Left colon (tissue), 2 donors: Measurements from ENCODE around the gene DZANK1. TPM values are rescaled to one million over a fixed set of nuclear protein-coding genes. Genes with fewer than 3 reads are reported as not detected.
"Not testable (repeated sequence)": the region's sequence is repeated elsewhere in the genome, so short reads cannot be mapped to it uniquely, and the experiment has no call there.

Experiments used
- ATAC-seq: fragments of 200-7000 bp; cut with Tn5 transposase; one replicate; pipeline ENCODE4 v1.9.1; 2020; ENCODE audit warnings: mild to moderate bottlenecking, moderate library complexity
- DNase-seq, 2 donors: peaks; one replicate each; pipeline ENCODE4 v3.0.0-alpha.2; 2020
- intact Hi-C, 2 donors: fragments of 100-400 bp; cut with DNase I in 1 of 2; cut with micrococcal nuclease in 1 of 2; formaldehyde crosslinking; loops; one replicate each; pipeline versions ENCODE4 v1.11.2 to v1.14.0; 2022; cut with DNase I, micrococcal nuclease
- long read RNA-seq: library from polyadenylated mRNA; unstranded; transcript quantifications from one replicate; pipeline ENCODE4 v2.0.0, GENCODE V29; 2021
- total RNA-seq, 2 donors: library from RNA; stranded (reverse); fragmentation: NEBNext Ultra II Directional; extraction: Animal tissue kit (Norgen Biotek cat#: 25700); gene quantifications; one replicate each; pipeline ENCODE4 v1.2.1, GENCODE V29; 2021
- donor health status: DM: no; HTN: no; CAD: no.
- donor health status: DM: yes; HTN: yes; CAD: no.

The DZANK1 gene
- total RNA-seq, result 1 to 10 TPM; 1.6 to 1.8 TPM
- long read RNA-seq, partial matches to known transcripts, result 0 of 1 reads
- long read RNA-seq, other reads (novel, unspliced or antisense), result 1 of 1 reads

GRCh38 chr20:18466894-18467730 lies at the start of gene DZANK1, which contains the start of gene POLR3F:
DZANK1 (minus strand) TSS chr20:18467030; CDS start chr20:18465358, 1,672 bp downstream.
POLR3F (plus strand) TSS chr20:18467390; CDS start chr20:18467507, 117 bp downstream.
- ATAC-seq (peak; percentile 100), DNase-seq (peak; percentile 95 to 97)
- intact Hi-C loops, result no loop called here

- no peak for ATAC-seq
- DNase-seq, result no peak
- intact Hi-C loops, result no loop called here
Measured at GRCh38 chr20:18515973-18516372, 49.1 kb upstream of the DZANK1 start.

DNA sequence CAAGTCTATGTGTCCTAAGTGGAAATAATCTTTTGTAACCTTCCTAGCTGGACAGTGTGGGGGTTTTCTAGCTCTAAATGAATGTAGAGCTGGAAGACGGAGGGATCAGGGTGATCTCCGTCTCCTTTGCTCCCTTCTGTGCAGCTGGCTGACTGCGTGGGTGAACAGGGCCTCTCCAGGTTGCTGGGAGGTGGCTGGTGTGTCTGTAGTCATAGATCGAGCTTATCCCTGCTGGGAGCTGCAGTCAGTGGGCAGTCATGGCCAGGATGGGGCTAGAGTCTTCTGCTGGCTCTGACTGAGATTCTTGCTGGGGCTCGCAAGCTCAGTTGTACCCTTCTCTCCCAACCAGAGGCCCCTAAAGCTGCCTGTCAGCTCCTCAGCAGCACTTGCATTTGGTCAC lies 47.3 kb upstream of the DZANK1 start:
- DNase-seq, result no peak
- ATAC-seq, result no peak
- intact Hi-C loops, result no loop called here

- DNase-seq, result no peak
- intact Hi-C loops, result no loop called here
- no peak for ATAC-seq
Measured at GRCh38 chr20:18513208-18513607, 46.4 kb upstream of the DZANK1 start.

- intact Hi-C loops, result no loop called here
- DNase-seq (no peak), ATAC-seq (no peak)
Measured at GRCh38 chr20:18511571-18511970, 44.7 kb upstream of the DZANK1 start.

DNA sequence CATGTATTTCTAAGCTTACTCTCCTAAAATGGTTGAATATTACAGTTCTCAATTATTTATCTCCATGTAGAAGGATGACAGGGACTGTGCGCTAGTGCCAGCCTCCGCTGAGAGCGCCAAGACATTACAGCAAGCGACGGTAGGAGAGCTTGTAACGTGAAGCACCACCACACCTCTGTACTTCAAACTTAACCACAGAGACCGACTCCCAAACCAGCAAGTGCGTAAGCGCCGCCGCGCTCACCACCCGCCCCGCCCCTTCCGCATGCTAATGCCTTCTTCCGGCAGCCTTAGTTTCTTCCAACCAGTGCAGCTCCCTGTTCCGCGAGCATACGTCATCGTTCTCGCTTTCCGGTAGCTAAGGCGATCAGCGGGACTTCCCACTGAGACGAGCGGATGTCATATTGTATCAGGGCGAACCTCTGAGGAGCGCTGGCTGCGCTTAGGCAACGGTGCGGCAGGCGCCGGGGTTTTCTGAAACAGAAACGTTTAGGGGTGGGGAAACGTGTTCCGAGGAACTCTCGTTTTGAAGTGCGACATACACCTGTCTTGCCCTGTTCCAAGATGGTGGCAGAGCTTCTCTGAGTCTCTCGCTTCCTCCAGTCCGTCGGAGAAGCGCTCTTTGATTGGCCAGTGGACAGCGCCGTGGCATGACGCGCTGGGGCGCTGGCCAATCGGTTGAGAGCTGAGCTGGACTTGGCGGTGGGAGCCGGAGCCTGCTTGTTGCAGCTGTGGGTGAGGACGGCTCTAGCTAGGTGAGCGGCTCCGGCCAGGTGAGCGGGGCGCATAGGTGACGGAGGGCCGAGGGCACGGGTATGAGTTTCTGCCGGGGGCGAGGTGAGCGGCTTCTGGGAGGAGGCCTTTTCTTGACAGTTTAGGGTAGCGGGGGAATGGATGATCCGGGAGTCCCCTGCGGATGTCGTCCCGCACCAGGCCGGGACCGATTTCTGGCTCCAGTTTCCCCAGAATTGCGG lies 40.7 kb upstream of the DZANK1 start, which contains the start of gene SEC23B:
Gene SEC23B, plus strand, starts transcription at position 723 of the 974 bp plus-strand sequence. CDS start 2,896 bp downstream, outside the sequence.
- DNase-seq, result peak; percentile 98 to 99
- intact Hi-C loops, result no loop called here
- ATAC-seq, result peak; percentile 96

DNA sequence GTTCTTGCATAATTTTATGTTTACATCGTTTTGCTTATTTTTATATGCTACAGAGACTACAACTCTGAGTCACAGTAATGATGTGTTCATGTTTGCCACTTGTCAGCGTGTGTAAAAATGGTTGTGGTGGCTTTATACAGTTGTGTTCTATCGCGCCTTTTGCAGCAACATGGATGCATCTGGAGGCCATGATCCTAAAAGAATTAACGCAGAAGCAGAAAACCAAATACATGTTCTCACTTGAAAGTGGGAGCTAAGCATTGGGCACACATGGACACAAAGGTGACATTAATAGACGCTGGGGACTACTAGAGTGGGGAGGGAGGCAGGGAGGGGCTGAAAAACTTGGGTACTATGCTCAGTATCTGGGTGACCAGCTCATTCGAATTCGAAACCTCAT lies 39.9 kb upstream of the DZANK1 start:
- DNase-seq (no peak), ATAC-seq (no peak)
- intact Hi-C loops, result no loop called here

- ATAC-seq, result no peak
- intact Hi-C loops, result no loop called here
- DNase-seq, result peak; percentile 21 to 31
Measured at GRCh38 chr20:18504479-18505060, 37.7 kb upstream of the DZANK1 start.

DNA sequence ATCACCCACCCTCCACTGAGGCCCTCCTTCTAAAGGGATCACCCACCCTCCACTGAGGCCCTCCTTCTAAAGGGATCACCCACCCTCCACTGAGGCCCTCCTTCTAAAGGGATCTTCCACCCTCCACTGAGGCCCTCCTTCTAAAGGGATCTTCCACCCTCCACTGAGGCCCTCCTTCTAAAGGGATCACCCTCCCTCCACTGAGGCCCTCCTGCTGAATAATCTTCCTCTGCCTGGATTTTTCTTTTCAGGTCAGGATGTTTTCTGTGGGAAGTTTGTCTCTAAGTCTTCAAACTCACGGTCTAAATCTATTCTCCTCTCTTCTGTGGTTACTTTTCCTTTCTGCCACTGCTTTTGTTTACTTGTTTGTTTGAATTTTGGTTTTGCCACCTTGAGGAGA lies 34.8 kb upstream of the DZANK1 start:
- intact Hi-C loops, DNase-seq, ATAC-seq: not testable (repeated sequence)

DNA sequence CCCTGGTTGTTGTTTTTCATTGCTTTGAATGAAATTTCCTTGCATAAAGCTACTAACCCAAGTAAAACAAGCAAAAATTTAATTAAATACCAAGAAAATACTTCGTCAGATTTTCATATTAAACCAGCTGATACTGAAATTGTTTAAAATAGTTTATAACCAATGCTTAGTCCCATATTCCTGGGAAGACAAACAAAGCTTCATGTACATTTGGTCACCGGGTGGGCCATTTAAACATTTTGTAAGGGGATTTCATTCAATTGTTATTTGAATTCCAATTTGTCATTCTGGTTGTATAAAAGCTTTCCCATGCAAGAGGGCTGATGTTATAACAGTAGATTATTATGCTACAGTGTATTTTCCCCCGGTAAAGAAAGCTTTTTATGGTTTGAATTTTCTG lies 30.8 kb upstream of the DZANK1 start:
- DNase-seq, result no peak
- intact Hi-C loops, result no loop called here

DNA sequence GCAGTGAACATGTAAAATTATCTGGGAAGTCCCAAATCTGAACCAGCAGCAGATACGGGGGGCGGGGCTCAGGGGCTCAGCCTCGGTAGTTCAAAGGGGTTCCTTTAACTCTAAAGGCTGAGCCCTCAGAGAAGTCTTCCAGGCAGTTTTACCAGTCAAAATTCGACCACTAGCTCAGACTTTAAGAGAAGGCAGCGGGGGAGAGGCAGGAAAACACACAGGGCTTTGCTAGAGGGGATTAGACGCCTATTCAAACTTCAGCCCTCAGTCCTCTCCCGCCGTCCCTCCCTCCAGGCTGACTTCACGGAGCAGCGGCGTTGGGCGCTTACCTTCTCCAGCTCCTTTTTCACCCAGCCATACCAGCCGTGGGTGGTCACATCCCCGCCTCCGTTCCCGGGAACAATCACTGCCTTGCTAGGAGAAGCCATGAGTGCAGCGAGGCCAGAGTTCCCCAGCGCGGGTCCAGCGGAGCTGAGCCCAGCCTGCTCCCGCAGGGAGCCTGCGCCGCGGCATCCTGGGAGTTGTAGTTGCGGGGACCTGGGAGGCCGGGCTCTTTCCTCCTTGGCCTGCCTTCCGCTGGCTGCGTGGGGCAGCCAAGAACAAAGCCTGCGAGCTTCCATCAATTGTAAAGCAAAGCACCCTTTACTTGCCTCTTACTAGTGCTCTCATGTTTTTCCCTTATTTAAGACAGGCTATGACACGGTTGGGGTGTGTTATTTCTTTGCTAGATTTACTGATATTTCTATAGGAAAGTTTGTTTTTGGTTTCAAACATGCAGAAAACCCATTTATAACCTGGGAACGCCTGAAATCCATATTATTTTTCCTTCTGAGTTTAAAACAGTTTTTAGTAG lies 30.1 kb upstream of the DZANK1 start, which contains the start of gene RBBP9:
Gene RBBP9, minus strand, starts transcription at position 486 of the 853 bp plus-strand sequence. Its CDS starts 58 bp downstream, at position 428.
- intact Hi-C loops, result no loop called here
- DNase-seq (peak; percentile 84 to 90), ATAC-seq (peak; percentile 100)

More for the DNA sequence above, 30.8 kb upstream of the DZANK1 start:
- ATAC-seq, result no peak

GRCh38 chr20:18496042-18496441 lies 29.2 kb upstream of the DZANK1 start:
- no peak for ATAC-seq
- DNase-seq, result no peak
- intact Hi-C loops, result no loop called here

DNA sequence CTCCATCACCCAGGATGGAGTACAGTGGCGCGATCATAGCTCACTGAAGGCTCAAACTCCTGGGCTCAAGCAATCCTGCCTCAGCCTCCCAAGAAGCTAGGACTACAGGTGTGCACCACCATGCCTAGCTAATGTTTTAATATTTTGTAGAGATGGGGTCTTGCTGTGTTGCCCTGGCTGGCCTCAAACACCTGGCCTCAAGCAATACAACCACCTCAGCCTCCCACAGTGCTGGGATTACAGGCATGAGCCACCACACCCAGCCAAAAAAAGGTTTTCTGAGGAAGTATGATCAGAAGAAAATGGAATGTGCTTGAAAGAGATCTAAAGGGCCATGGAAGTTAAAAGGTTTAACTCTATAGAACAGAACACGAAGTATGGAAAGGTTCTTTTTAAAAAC lies 21.5 kb upstream of the DZANK1 start:
- ATAC-seq (no peak), DNase-seq (no peak)
- intact Hi-C loops, result no loop called here

GRCh38 chr20:18481596-18481995 lies 14.8 kb upstream of the DZANK1 start:
- ATAC-seq, result no peak
- intact Hi-C loops, result no loop called here
- no peak for DNase-seq

DNA sequence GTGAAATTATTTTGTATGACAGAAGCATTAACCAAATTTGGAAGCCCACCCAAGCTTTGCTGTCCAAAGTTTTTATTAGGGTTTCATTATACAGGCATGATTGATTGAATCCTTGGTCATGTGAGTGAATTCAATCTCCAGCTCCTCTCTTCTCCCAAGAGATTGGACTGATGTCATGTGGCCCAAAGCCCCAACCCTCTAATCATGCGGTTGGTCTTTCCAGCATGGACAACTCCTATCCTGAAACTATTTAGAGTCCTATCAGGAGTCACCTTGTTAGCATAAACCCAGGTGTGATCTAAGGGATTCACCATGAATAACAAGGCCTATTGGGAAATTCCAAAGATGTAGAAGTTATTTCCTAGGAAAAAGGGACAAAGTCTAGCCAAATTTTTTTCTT lies 11.0 kb upstream of the DZANK1 start:
- intact Hi-C loops, result no loop called here
- ATAC-seq (no peak), DNase-seq (no peak)

GRCh38 chr20:18477218-18477617 lies 10.4 kb upstream of the DZANK1 start:
- DNase-seq, result no peak
- intact Hi-C loops, result no loop called here
- ATAC-seq, result no peak

DNA sequence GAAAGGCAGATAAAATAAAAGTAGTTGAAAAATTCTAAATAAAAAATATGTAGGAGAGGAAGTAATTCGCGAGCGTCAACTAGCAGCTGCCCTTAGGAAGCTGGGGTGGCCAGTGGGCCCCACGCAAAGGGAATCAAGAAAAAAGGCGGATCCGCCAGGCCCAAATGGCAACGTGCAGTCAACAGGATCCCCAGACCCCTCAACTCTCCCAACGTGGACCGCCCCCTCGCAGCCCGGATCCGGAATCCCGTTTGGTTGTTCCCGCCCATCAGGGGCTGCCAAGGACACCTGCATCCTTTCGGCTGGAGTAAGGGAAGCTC lies 296 bp downstream of the DZANK1 start:
- ATAC-seq (peak; percentile 31), DNase-seq (no peak)
- intact Hi-C loops, result no loop called here
